H7 (cell line): ENCODE data around the gene LBX1. TPM values are rescaled to one million over a fixed set of nuclear protein-coding genes. Genes with fewer than 3 reads are reported as not detected.
A peak's percentile ranks its signal among the peaks of the same experiment; 100 is the strongest.

ENCODE experiments used
- DNase-seq: peaks from one replicate; pipeline ENCODE4 v3.0.0; 2012
- H3K27me3 ChIP-seq: 2 replicates; pipeline ENCODE4 v1.6.0; 2011; ENCODE audit warnings: mild to moderate bottlenecking, low read length; ENCODE audit not compliant: control insufficient read depth, insufficient read depth
- H3K36me3 ChIP-seq: replicated peaks from 2 replicates; pipeline ENCODE4 v1.5.1; 2011; ENCODE audit warnings: low read length; ENCODE audit not compliant: control insufficient read depth, insufficient read depth
- H3K4me3 ChIP-seq: 2 replicates; pipeline ENCODE4 v1.5.1; 2011; ENCODE audit warnings: low read depth, mild to moderate bottlenecking, control low read depth, low read length, moderate library complexity; ENCODE audit not compliant: insufficient read depth
- total RNA-seq: library from RNA; depleted of rRNA; stranded (reverse); fragments of >200 nt; shearing (Covaris generic); gene quantifications from 2 replicates; pipeline ENCODE4 v1.2.3, GENCODE V29; 2014

Gene LBX1
- total RNA-seq, 1 experiment from 2014 or later: not detected

DNA sequence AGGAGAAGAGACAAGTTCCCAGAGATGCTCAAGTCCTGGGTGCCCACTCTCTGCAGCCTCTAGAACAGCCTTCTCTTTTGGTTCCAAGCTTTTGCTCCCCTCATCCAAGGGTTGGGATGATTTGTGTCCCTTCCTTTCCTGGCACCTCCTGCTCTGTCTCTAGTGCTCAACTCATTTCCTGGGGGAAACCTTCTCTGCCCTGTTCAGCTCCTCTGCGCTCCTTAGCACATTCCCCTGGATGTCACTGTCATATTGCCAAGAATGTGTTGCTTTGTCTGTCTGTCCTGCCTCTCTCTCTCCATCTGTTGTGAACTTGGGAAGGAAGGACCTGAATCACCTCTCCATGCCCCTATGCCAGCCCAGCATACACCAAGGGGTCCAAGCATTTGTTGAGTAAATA is 5.1 kb upstream of the LBX1 start:
- DNase-seq: no peak
- Histone ChIP-seq H3K27me3 (peaks cover 100% of the 10 kb centered on the region), H3K4me3 (no peak overlapping the region), H3K36me3 (no peaks in the 10 kb centered on the region)

- Histone ChIP-seq H3K4me3 (no peak overlapping the region), H3K36me3 (no peaks in the 10 kb centered on the region), H3K27me3 (peaks cover 100% of the 10 kb centered on the region)
- no peak for DNase-seq
Observed at GRCh38 chr10:101233863-101234262, 4.6 kb upstream of the LBX1 start.

DNA sequence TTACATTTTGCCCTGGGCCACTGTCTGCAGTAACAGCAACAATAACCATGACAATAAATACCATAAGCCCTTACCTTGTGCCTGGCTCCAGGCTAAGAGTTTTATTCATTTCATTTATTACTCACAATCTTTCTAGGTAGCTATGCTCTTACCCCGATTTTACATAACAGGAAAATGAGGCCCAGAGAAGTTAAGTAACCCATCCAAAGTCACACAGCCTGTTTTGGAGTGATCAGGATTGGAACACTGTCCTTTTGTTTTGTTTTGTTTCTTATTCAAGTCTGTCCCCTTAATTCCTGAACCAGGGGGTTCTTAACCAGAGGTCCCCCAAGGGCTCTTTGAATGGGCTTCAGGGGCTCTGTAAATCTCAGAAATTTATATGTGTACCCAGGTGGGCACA is 4.2 kb upstream of the LBX1 start:
- DNase-seq: no peak
- H3K4me3 ChIP-seq: no peak overlapping the region
- H3K27me3 ChIP-seq: peaks cover 100% of the 10 kb centered on the region
- H3K36me3 ChIP-seq: no peaks in the 10 kb centered on the region

- Histone ChIP-seq H3K27me3 (peaks cover 100% of the 10 kb centered on the region), H3K36me3 (no peaks in the 10 kb centered on the region), H3K4me3 (no peak overlapping the region)
- no peak for DNase-seq
Observed at GRCh38 chr10:101231912-101232689, 2.8 kb upstream of the LBX1 start.

GRCh38 chr10:101231092-101231491 is 1.8 kb upstream of the LBX1 start:
- Histone ChIP-seq H3K4me3 (no peak overlapping the region), H3K36me3 (no peaks in the 10 kb centered on the region), H3K27me3 (peaks cover 100% of the 10 kb centered on the region)
- no peak for DNase-seq

DNA sequence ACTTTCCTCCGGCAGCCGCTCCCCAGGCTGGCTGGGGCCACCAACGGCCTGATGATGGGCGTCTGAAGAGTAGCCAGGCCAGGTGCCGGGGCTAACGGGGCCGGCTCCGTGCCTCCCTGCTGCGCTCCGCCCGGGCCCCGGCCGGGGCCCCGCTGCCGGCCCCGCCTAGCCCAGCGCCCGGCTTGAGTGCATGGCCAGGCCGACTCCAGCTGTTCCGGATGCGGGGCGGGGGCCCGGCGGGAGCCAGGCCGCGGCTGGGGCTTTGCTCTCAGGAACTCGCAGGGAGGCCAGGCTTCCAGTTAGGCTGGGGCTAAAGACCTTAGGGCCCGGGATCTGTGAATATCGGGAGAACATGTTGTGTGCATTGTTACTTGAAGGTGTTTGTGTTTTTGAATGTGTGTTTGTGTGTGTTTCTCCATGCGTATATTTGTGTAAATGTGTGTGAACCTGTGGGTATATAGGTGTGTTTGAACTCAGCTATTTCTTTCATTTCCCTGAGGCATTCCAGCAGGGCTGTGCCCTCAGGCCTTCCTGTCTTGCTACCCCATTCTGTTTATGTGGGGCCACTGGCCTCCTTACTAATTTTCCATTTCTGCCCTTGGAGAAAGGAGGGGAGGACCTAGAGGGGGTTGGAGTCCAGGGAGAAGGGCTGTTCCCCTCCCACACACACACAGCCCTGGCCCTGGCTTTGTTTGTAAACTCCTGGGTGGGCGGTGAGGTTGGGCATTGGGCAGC is 1.1 kb upstream of the LBX1 start:
- DNase-seq: peak; percentile 91
- H3K27me3 ChIP-seq: peaks cover 100% of the 10 kb centered on the region
- H3K4me3 ChIP-seq: no peak overlapping the region
- H3K36me3 ChIP-seq: no peaks in the 10 kb centered on the region

DNA sequence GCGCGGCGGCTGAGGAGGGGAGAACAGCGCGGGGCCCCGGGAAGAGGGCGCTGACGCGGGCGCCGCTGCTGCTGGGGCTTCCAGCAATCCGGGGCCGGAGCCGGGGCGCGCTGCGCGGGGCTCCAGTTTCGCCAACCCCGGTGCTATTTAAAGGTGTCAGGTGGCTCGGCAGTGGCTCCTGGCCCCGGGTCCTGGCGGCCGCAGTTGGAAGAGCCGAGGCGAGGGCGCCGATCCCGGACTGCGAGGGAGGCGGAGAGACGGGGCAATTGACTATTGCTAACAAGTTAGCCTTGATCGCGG is 347 bp downstream of the LBX1 start:
- no peak overlapping the region for H3K4me3 ChIP-seq
- DNase-seq: peak; percentile 88
- H3K27me3 ChIP-seq: peaks cover 100% of the 10 kb centered on the region
- H3K36me3 ChIP-seq: no peaks in the 10 kb centered on the region

GRCh38 chr10:101228153-101228965 is 904 bp downstream of the LBX1 start:
- H3K36me3 ChIP-seq: no peaks in the 10 kb centered on the region
- H3K27me3 ChIP-seq: peaks cover 100% of the 10 kb centered on the region
- H3K4me3 ChIP-seq: no peak overlapping the region
- DNase-seq: peak; percentile 83

- peaks cover 100% of the 10 kb centered on the region for H3K27me3 ChIP-seq
- H3K36me3 ChIP-seq: no peaks in the 10 kb centered on the region
- no peak for DNase-seq
- H3K4me3 ChIP-seq: no peak overlapping the region
Observed at GRCh38 chr10:101227429-101228152, 1.7 kb downstream of the LBX1 start.

- H3K27me3 ChIP-seq: peaks cover 100% of the 10 kb centered on the region
- no peak overlapping the region for H3K4me3 ChIP-seq
- H3K36me3 ChIP-seq: no peaks in the 10 kb centered on the region
- DNase-seq: peak; percentile 81
Observed at GRCh38 chr10:101226491-101227428, 2.5 kb downstream of the LBX1 start.

DNA sequence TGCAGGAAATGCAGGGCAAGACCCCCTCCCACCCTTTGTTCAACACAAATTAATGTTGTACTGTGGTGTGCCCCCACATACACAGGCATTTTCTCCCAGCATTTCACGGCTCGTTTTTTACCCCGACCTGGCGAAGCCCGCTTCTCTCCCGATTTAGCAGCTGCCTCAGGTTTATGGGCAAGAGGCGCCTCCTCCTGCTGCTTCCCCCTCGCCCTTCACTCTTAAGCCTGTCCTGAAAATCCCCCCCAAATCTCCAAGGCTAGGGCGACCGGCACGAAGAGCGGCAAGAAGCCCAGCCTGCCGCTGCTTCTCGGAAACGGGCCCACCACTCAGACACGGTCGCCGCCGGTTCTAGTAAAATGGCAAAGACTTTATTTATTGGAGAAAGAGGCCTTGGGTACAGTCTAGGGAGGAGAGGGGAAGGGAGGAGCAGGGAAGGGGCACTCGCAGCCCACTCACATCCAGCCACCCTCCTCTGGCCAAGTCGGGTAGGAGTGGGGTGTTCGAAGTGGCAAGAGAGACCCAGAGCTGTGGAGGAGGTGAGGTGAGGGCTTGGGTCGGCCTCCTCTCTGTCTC is 3.3 kb downstream of the LBX1 start:
- Histone ChIP-seq H3K4me3 (no peak overlapping the region), H3K27me3 (peaks cover 100% of the 10 kb centered on the region)

GRCh38 chr10:101224910-101225823 is 4.1 kb downstream of the LBX1 start:
- peaks cover 100% of the 10 kb centered on the region for H3K27me3 ChIP-seq
- H3K36me3 ChIP-seq: no peaks in the 10 kb centered on the region
- peak; percentile 84 for DNase-seq
- H3K4me3 ChIP-seq: no peak overlapping the region

More for the DNA sequence above, 3.3 kb downstream of the LBX1 start:
- DNase-seq: peak; percentile 52
- H3K36me3 ChIP-seq: no peaks in the 10 kb centered on the region
